K562 (cell line): ENCODE data around the gene GPS2. TPM values are rescaled to one million over a fixed set of nuclear protein-coding genes. Genes with fewer than 3 reads are reported as not detected.

Experiments used
- ATAC-seq: fragments of 200-7000 bp; cut with Tn5 transposase; 3 replicates; pipeline ENCODE4 v1.9.1; 2020; ENCODE audit warnings: moderate library complexity
- BruUV-seq: library from RNA; stranded (reverse); fragments of 400-500 nt; replicated peaks from 2 replicates; lab custom pipeline; 2021; lab: Mats Ljungman, UMichigan
- CTCF ChIA-PET: fragments of 300-600 bp; formaldehyde crosslinking; extraction: SDS; loops from one replicate; lab custom pipeline; 2021; ENCODE audit warnings: low intra/inter-chr PET ratio; lab: Yijun Ruan, JAX
- POLR2A ChIA-PET: fragments of 300-600, 350-650 bp; sonication (Branson Sonifier 250); formaldehyde crosslinking; extraction: SDS; loops from one replicate; lab custom pipeline; 2021; ENCODE audit warnings: antibody characterized with exemption, inconsistent platforms; lab: Yijun Ruan, JAX
- DNase-seq, 4 experiments: peaks; one replicate each; pipeline versions ENCODE4 v3.0.0 to v3.0.0-alpha.2; 2011 to 2018; ENCODE audit warnings: low spot score in 3 of 4, mixed read lengths in 3 of 4; ENCODE audit errors: extremely low read depth in 1 of 4
- FAIRE-seq: peaks from 2 replicates; lab custom pipeline; 2011; peaks lifted over from hg19 to GRCh38; lab: Jason Lieb, UNC
- H2AFZ ChIP-seq: 2 replicates; pipeline ENCODE4 v1.6.0; 2011; ENCODE audit warnings: low read depth, low read length, control low read depth, inconsistent platforms
- H3K27ac ChIP-seq: fragments of 200-600 bp; 3 replicates; pipeline ENCODE4 v1.8.0; 2011; ENCODE audit warnings: low read depth, mild to moderate bottlenecking, control low read depth, inconsistent platforms, low read length, moderate library complexity, mixed read lengths; ENCODE audit errors: extremely low read depth
- H3K27me3 ChIP-seq, 2 experiments: fragments of 300-600 bp in 1 of 2; 2 replicates in 1 of 2; 3 replicates in 1 of 2; pipeline versions ENCODE4 v1.6.0 to v1.8.0; 2011; ENCODE audit warnings: inconsistent platforms in 2 of 2, low read length in 2 of 2, mild to moderate bottlenecking in 1 of 2, mixed read lengths in 1 of 2, moderate library complexity in 1 of 2; ENCODE audit not compliant: control insufficient read depth in 2 of 2, insufficient read depth in 2 of 2
- H3K36me3 ChIP-seq: fragments of 300-600 bp; 3 replicates; pipeline ENCODE4 v1.8.0; 2011; ENCODE audit warnings: mild to moderate bottlenecking, low read length, inconsistent platforms; ENCODE audit not compliant: control insufficient read depth, insufficient read depth
- H3K4me1 ChIP-seq, 2 experiments: fragments of 200-600 bp in 1 of 2; replicated peaks in 1 of 2; 2 replicates in 1 of 2; 3 replicates in 1 of 2; pipeline versions ENCODE4 v1.5.1 to v1.8.0; 2011; ENCODE audit warnings: inconsistent platforms in 2 of 2, low read length in 2 of 2, mild to moderate bottlenecking in 1 of 2, mixed read lengths in 1 of 2, moderate library complexity in 1 of 2; ENCODE audit not compliant: control insufficient read depth in 2 of 2, insufficient read depth in 2 of 2
- H3K4me2 ChIP-seq: 2 replicates; pipeline ENCODE4 v1.6.1; 2011; ENCODE audit warnings: low read length, control low read depth, inconsistent platforms, mixed read lengths; ENCODE audit not compliant: insufficient read depth
- H3K4me3 ChIP-seq: fragments of 200-600 bp; sonication (generic), shearing (Covaris generic); 2 replicates; pipeline ENCODE4 v1.5.1; 2016; ENCODE audit warnings: control low read depth, inconsistent platforms
- H3K79me2 ChIP-seq: fragments of 200-600 bp; 3 replicates; pipeline ENCODE4 v1.8.0; 2011; ENCODE audit warnings: low read length, inconsistent platforms; ENCODE audit not compliant: control insufficient read depth, insufficient read depth
- H3K9ac ChIP-seq, 2 experiments: 2 replicates each; pipeline versions ENCODE4 v1.6.0 to v1.6.1; 2011; ENCODE audit warnings: low read depth in 2 of 2, low read length in 2 of 2, control low read depth in 1 of 2, inconsistent platforms in 1 of 2, mild to moderate bottlenecking in 1 of 2, mixed read lengths in 1 of 2; ENCODE audit not compliant: insufficient read depth in 1 of 2
- H3K9me1 ChIP-seq: one replicate; pipeline ENCODE4 v1.6.0; 2011; ENCODE audit warnings: inconsistent platforms, mild to moderate bottlenecking, low read length, moderate library complexity; ENCODE audit not compliant: control insufficient read depth, insufficient read depth
- H3K9me3 ChIP-seq: replicated peaks from 2 replicates; pipeline ENCODE4 v1.5.1; 2011; ENCODE audit warnings: low read depth, low read length, inconsistent platforms; ENCODE audit not compliant: control insufficient read depth, insufficient read depth
- H4K20me1 ChIP-seq: replicated peaks from 2 replicates; pipeline ENCODE4 v1.6.1; 2011; ENCODE audit warnings: low read length, inconsistent platforms, mixed read lengths; ENCODE audit not compliant: control insufficient read depth, insufficient read depth
- BACH1 ChIP-seq: fragments of 200-800 bp; sonication (Bioruptor generic); IDR thresholded peaks from 2 replicates; pipeline ENCODE4 v1.6.1; 2016; ENCODE audit warnings: missing genetic modification characterization, missing compliant biosample characterization
- CBFB ChIP-seq: sonication (generic); formaldehyde crosslinking; IDR thresholded peaks from 2 replicates; pipeline ENCODE4 v1.4.0; 2020; ENCODE audit warnings: mild to moderate bottlenecking, missing genetic modification reagents
- DEAF1 ChIP-seq: fragments of 450-650 bp; formaldehyde crosslinking; IDR thresholded peaks from 2 replicates; pipeline ENCODE4 v1.4.0; 2020; ENCODE audit warnings: mild to moderate bottlenecking, moderate library complexity
- GATAD2B ChIP-seq: fragments of 450-650 bp; IDR thresholded peaks from 2 replicates; pipeline ENCODE4 v1.6.1; 2017; ENCODE audit warnings: mild to moderate bottlenecking, borderline replicate concordance
- MAFK ChIP-seq: IDR thresholded peaks from 2 replicates; pipeline ENCODE4 v1.6.1; 2011; ENCODE audit warnings: low read length, improper control_type of control experiment
- NR0B1 ChIP-seq: fragments of 450-650 bp; IDR thresholded peaks from one replicate; pipeline ENCODE4 v1.6.1; 2018; ENCODE audit warnings: mild to moderate bottlenecking, moderate library complexity; ENCODE audit not compliant: partially characterized antibody
- PHF21A ChIP-seq: fragments of 450-650 bp; IDR thresholded peaks from 2 replicates; pipeline ENCODE4 v1.6.1; 2017; ENCODE audit warnings: low read depth, borderline replicate concordance
- PTRF ChIP-seq: fragments of 450-650 bp; IDR thresholded peaks from 2 replicates; pipeline ENCODE4 v1.6.1; 2016; ENCODE audit warnings: mild to moderate bottlenecking, missing genetic modification characterization, missing compliant biosample characterization
- SMAD1 ChIP-seq: fragments of 150-350 bp; IDR thresholded peaks from 2 replicates; pipeline ENCODE4 v1.6.1; 2014; ENCODE audit warnings: low read length, low read depth; ENCODE audit not compliant: partially characterized antibody
- ZNF347 ChIP-seq: fragments of 450-650 bp; formaldehyde crosslinking; IDR thresholded peaks from 2 replicates; pipeline ENCODE4 v1.4.0; 2020; ENCODE audit warnings: low read depth, mild to moderate bottlenecking, moderate library complexity
- ZNF586 ChIP-seq: fragments of 450-650 bp; formaldehyde crosslinking; conservative IDR thresholded peaks from 2 replicates; pipeline ENCODE4 v1.4.0; 2020; ENCODE audit warnings: mild to moderate bottlenecking, moderate library complexity
- WGBS: fragments of 100-300 bp; shearing (Covaris generic); methylation state at CpG from one replicate; pipeline ENCODE4 v1.1.6; 2016; ENCODE audit warnings: low coverage, mixed read lengths; ENCODE audit not compliant: insufficient coverage; ENCODE audit errors: missing lambda C conversion rate; 5-methylcytosine and 5-hydroxymethylcytosine counted together
- in situ Hi-C: fragments of 300-500 bp; cut with MboI; formaldehyde crosslinking; loops from 4 replicates; pipeline ENCODE4 v1.15.0; 2018; ENCODE audit warnings: inconsistent platforms, mixed read lengths
- intact Hi-C: fragments of 100-400 bp; cut with micrococcal nuclease; formaldehyde crosslinking; loops from 2 replicates; pipeline ENCODE4 v1.14.2; 2022
- polyA plus RNA-seq, 8 experiments: library from polyadenylated mRNA; depleted of rRNA in 4 of 8; stranded (reverse) in 5 of 8; unstranded in 3 of 8; fragments of >200 nt; fragmentation: Nextera tagmentation in 2 of 8; fragmentation: Illumina TruSeq in 1 of 8; extraction: Ambion mirVana in 2 of 8; extraction: Trizol in 1 of 8; gene quantifications; 2 replicates each; pipeline versions ENCODE4 v1.2.1 to v1.2.3, GENCODE V29; 2011 to 2014; ENCODE audit warnings: inconsistent platforms in 1 of 8, missing spikeins in 1 of 8
- total RNA-seq, 7 experiments: library from RNA; depleted of rRNA in 6 of 7; stranded (reverse); fragments of >200 nt in 6 of 7; fragmentation: Illumina TruSeq in 2 of 7; extraction: Trizol in 2 of 7; gene quantifications; 2 replicates each; pipeline versions ENCODE4 v1.2.1 to v1.2.3, GENCODE V29; 2011 to 2021; ENCODE audit warnings: low replicate concordance in 1 of 7

GPS2 gene
- total and polyA plus RNA-seq, 9 of the 15 experiments (the other 6 are each of a cell fraction or from before 2014, with no cell fraction given) = 18.3 to 75.7 (median 37.0) TPM

- H3K27me3 ChIP-seq = no peaks in the 10 kb centered on the region
- H3K27ac ChIP-seq = no peak overlapping the region
- in situ Hi-C loops (no loop called here), intact Hi-C loops (no loop called here)
- FAIRE-seq (no peak), DNase-seq (no peak), ATAC-seq (no peak)
- H3K9me3 ChIP-seq = no peaks in the 10 kb centered on the region
- no peaks in the 10 kb centered on the region for H4K20me1 ChIP-seq
- POLR2A ChIA-PET = interaction anchor here (0.6 to 1.5 kb wide), 2 partner anchors 13 to 487 kb away, joined by 3 read pairs; no protein-coding TSS in a partner anchor
- H3K79me2 ChIP-seq = peaks cover 16% of the 10 kb centered on the region
- CTCF ChIA-PET = no interaction called here
- no peak overlapping the region for H2AFZ ChIP-seq
- peaks cover 4 to 34% of the 10 kb centered on the region in 2 experiments; a peak in 4 of 5 replicates for H3K4me1 ChIP-seq
- no peak overlapping the region for H3K4me2 ChIP-seq
- BruUV-seq = no TSS peak
- H3K4me3 ChIP-seq = no peak overlapping the region
- TF ChIP-seq ZNF347 (CRISPR knock-in tag) (no peak), CBFB (CRISPR knock-in tag) (no peak), NR0B1 (no peak), BACH1 (tag) (no peak), ZNF586 (no peak), PTRF (tag) (no peak), DEAF1 (no peak), SMAD1 (no peak), MAFK (no peak), PHF21A (no peak), GATAD2B (no peak)
- 92% methylated on average over 8 of the region's 11 CpGs for WGBS
- H3K9me1 ChIP-seq = no peaks in the 10 kb centered on the region
- peaks cover 54% of the 10 kb centered on the region; the same call in 2 of the 3 replicates for H3K36me3 ChIP-seq
- H3K9ac ChIP-seq = no peak overlapping the region
These were observed 11.0 kb upstream of the GPS2 start for GRCh38 chr17:7326186-7326585.
